Activated naive CD4-positive, alpha-beta T cell treated with anti-CD3 and anti-CD28 coated beads, Interleukin-2, amount 10 ng/mL, durations not matched to agents 7 days and 5 days (primary cell): ENCODE results near the gene ATXN10.
"Not testable (repeated sequence)": the region's sequence is repeated elsewhere in the genome, so short reads cannot be mapped to it uniquely, and the experiment has no call there.

ENCODE experiments used
- CTCF ChIA-PET: fragments of 350-600 bp; sonication (Branson Sonifier 250); formaldehyde crosslinking; loops from one replicate; lab custom pipeline; 2021; ENCODE audit warnings: antibody characterized with exemption; lab: Charles Lee
- DNase-seq: peaks from one replicate; pipeline ENCODE4 v3.0.0-alpha.2; 2020
- H3K27ac Mint-ChIP-seq: one replicate; pipeline ENCODE4 v1.8.0; 2021; ENCODE audit warnings: mild to moderate bottlenecking, moderate library complexity, mixed read lengths
- H3K27me3 Mint-ChIP-seq: one replicate; pipeline ENCODE4 v1.8.0; 2021; ENCODE audit warnings: mild to moderate bottlenecking, mixed read lengths
- H3K36me3 Mint-ChIP-seq: one replicate; pipeline ENCODE4 v1.8.0; 2021; ENCODE audit warnings: mixed read lengths
- H3K4me1 Mint-ChIP-seq: one replicate; pipeline ENCODE4 v1.8.0; 2021; ENCODE audit warnings: mixed read lengths
- H3K4me3 Mint-ChIP-seq: one replicate; pipeline ENCODE4 v1.8.0; 2021; ENCODE audit warnings: mild to moderate bottlenecking, moderate library complexity, mixed read lengths
- H3K9me3 Mint-ChIP-seq: one replicate; pipeline ENCODE4 v1.8.0; 2021; ENCODE audit warnings: mixed read lengths

ATXN10 gene, protein sequence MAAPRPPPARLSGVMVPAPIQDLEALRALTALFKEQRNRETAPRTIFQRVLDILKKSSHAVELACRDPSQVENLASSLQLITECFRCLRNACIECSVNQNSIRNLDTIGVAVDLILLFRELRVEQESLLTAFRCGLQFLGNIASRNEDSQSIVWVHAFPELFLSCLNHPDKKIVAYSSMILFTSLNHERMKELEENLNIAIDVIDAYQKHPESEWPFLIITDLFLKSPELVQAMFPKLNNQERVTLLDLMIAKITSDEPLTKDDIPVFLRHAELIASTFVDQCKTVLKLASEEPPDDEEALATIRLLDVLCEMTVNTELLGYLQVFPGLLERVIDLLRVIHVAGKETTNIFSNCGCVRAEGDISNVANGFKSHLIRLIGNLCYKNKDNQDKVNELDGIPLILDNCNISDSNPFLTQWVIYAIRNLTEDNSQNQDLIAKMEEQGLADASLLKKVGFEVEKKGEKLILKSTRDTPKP

DNA sequence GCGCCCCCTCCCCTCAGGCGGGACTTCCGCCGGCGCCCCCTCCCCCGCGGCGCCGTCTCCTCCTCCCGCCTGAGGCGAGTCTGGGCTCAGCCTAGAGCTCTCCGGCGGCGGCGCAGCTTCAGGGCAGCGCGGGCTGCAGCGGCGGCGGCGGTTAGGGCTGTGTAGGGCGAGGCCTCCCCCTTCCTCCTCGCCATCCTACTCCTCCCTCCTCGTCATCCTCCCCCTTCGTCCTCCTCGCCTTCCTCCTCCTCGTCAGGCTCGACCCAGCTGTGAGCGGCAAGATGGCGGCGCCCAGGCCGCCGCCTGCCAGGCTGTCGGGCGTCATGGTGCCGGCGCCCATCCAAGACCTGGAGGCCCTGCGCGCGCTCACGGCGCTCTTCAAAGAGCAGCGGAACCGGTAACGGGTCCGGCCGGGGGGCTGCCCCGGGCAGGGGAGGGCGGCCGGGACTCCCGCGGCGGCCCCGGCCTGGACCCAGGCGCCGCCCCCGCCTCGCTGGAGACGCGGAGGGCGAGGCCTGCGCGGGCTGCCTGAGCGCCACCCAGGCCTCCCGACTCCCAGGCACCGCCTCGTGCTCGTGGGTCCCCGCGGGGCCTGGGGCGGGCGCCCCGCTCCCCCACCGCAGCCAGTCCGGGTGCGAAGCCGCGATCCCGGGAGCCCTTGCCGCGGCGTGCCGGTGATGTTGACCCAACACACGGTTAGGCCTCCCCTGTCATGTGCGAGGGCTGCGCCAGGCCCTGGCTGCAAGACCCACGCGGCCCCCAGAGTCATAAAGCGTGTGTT, at the start of gene ATXN10:
Gene ATXN10, plus strand, starts transcription at position 52 of the 781 bp plus-strand sequence. Its CDS starts 230 bp downstream, at position 282.
- DNase-seq: peak; percentile 82
- Mint-ChIP-seq H3K27ac (peak within 1 kb of the TSS; percentile 84), H3K9me3 (no peaks in the 10 kb centered on the region), H3K36me3 (peaks cover 5% of the 10 kb centered on the region), H3K4me1 (peaks cover 22% of the 10 kb centered on the region), H3K4me3 (peak within 1 kb of the TSS; percentile 90), H3K27me3 (peaks cover 11% of the 10 kb centered on the region)
- CTCF ChIA-PET: interaction anchor here (1.1 kb wide), 1 partner anchor 27 kb away, joined by 4 read pairs; no protein-coding TSS in a partner anchor

DNA sequence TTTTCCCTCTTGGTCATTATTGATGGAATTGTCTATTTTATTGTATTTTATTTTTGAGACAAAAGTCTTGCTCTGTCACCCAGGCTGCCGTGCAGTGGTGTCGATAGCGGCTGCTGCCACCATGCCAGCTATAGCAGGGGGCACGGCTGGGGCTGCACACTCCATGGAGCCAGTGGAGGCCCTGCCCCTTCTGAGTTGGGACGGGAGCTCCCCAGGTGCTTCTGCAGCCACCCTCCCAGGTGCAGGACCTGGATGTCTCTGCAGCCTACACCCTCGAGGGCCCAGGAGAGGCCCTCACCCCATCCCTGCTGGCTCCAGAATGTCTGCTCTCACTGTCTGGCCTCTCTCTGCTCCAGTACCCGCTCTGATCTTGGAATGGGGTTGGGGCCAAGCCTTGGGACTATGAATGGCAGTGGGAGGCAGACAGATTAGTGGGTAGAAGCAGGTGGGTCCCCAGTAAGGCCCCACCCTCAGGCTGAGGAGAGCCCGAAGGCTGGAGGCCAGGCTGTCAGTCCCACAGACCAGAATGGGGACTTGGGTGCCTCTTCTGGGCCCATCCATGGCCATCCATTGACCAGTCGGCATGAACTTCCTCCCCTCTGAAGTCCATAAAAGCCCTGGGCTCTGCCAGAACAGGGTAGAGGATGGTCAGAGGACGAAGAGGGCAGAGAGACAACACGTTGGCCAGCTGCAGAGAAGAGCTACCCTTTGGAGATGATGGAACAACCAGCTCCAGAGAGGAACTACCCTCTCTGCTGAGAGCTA, 49.6 kb upstream of the ATXN10 start:
- CTCF ChIA-PET: no interaction called here
- DNase-seq: no peak
- peaks cover 2% of the 10 kb centered on the region for H3K9me3 Mint-ChIP-seq
- H3K36me3 Mint-ChIP-seq: no peaks in the 10 kb centered on the region
- peaks cover 4% of the 10 kb centered on the region for H3K4me1 Mint-ChIP-seq
- no peak overlapping the region for H3K4me3 Mint-ChIP-seq
- H3K27ac Mint-ChIP-seq: no peak overlapping the region
- peaks cover 13% of the 10 kb centered on the region for H3K27me3 Mint-ChIP-seq

DNA sequence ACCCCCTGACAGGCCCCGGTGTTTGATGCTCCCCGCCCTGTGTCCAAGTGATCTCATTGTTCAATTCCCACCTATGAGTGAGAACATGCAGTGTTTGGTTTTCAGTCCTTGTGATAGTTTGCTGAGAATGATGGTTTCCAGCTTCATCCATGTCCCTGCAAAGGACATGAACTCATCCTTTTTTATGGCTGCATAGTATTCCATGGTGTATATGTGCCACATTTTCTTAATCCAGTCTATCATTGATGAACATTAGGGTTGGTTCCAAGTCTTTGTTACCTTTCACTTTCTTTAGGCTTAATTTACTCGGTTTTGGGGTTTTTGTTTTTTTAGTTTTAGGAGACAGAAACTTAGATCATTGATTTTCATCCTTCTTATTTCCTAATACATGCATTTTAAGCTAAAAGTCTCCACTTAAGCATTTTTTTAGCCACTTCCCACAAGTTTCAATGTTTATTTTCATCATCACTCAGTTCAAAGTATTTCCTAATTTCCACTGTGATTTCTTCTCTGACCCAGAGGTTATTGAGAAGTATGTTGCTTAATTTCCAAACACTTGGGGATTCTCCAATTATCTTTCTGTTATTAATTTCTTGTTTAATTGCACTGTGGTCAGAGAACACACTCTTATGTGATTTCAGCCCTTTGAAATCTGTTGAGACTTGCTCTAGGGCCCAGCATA, 48.0 kb upstream of the ATXN10 start:
- H3K9me3 Mint-ChIP-seq, H3K27ac Mint-ChIP-seq, DNase-seq, H3K4me3 Mint-ChIP-seq, H3K4me1 Mint-ChIP-seq, CTCF ChIA-PET, H3K36me3 Mint-ChIP-seq: not testable (repeated sequence)
- peaks cover 15% of the 10 kb centered on the region for H3K27me3 Mint-ChIP-seq

DNA sequence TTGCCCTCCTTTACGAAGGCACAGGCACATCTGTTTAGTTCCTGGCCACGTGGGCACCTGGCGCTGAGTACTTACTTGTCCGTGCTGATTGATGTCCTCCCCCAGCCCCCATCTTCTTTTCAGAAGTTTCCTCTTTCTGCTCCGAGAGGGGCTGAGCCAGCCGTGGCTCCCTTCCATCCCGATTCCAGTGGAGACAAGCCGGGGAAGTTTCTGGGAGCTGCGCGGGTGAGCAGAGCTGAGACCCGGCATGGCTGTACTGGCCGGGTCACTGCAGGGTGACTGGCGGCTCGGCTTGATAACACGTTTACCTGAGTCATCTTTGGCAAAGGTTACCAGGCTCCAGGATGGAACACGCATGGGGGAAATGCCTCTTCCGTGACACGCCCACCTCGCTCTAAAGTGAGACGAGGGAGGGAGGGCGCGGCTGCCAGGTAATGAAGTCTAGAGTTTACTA, 45.4 kb upstream of the ATXN10 start:
- Mint-ChIP-seq H3K27ac (no peak overlapping the region), H3K27me3 (peaks cover 33% of the 10 kb centered on the region), H3K36me3 (no peaks in the 10 kb centered on the region), H3K4me1 (no peaks in the 10 kb centered on the region), H3K9me3 (no peaks in the 10 kb centered on the region), H3K4me3 (no peak overlapping the region)
- no peak for DNase-seq
- CTCF ChIA-PET: no interaction called here

DNA sequence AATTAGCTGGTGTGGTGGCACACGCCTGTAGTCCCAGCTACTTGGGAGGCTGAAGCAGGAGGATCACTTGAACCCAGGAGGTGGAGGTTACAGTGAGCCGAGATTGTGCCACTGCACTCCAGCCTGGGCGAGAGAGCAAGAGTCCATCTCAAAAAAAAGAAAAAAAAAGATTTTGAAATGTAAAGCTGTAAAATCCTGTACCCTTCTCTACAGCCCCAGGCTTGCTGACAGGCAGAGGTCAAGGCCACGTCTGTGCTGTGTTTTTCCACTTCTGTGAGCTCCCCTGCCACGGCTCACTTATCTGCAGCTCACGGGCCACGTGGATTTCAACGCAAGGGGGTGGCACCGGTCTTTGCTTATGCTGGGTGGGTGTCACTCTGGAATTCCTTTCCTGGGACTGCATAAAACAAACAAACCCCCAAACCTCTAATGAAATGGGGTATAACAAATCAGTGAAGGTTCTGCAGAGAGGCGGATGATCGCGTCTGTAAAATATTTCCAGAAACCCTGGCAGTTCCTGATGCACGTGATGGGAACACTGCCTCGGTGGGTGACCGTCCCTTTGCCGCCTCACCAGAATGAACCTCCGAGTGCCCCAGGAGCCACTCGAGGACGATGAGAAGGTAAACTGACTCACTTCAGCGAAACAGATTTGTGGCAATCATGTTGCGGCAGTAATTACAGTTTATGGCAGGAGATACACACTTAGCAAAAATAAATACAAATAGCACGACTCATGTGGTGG, 44.0 kb upstream of the ATXN10 start:
- H3K36me3 Mint-ChIP-seq: no peaks in the 10 kb centered on the region
- H3K4me1 Mint-ChIP-seq: no peaks in the 10 kb centered on the region
- no peak overlapping the region for H3K4me3 Mint-ChIP-seq
- H3K27ac Mint-ChIP-seq: no peak overlapping the region
- DNase-seq: no peak
- no peaks in the 10 kb centered on the region for H3K9me3 Mint-ChIP-seq
- CTCF ChIA-PET: interaction anchor here (1.6 to 1.7 kb wide), 2 partner anchors 10 to 49 kb away, joined by 4 to 5 read pairs; no protein-coding TSS in a partner anchor
- H3K27me3 Mint-ChIP-seq: peaks cover 47% of the 10 kb centered on the region

DNA sequence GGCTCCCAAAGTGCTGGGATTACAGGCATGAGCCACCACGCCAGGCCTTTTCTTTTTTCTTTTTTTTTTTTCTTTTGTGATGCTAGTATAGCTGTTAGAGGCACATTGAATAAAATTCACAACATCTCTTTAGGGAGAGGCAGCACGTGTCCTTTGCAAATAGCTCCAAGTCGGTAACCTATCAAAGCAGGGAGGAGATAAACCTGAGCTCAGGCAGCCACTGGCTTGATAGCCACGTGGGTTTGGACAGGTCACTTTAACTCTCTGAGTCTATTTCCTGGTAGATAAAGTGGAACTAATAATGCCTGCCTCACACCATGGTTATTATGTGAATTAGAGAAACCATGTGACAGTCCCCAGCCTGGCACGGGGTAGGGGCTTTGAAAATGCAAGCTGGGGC, 43.1 kb upstream of the ATXN10 start:
- CTCF ChIA-PET: interaction anchor here (1.6 to 1.7 kb wide), 2 partner anchors 9 to 50 kb away, joined by 4 to 5 read pairs; no protein-coding TSS in a partner anchor
- no peaks in the 10 kb centered on the region for H3K36me3 Mint-ChIP-seq
- no peak overlapping the region for H3K27ac Mint-ChIP-seq
- H3K27me3 Mint-ChIP-seq: peaks cover 56% of the 10 kb centered on the region
- no peaks in the 10 kb centered on the region for H3K4me1 Mint-ChIP-seq
- DNase-seq: no peak
- no peak overlapping the region for H3K4me3 Mint-ChIP-seq
- no peaks in the 10 kb centered on the region for H3K9me3 Mint-ChIP-seq

DNA sequence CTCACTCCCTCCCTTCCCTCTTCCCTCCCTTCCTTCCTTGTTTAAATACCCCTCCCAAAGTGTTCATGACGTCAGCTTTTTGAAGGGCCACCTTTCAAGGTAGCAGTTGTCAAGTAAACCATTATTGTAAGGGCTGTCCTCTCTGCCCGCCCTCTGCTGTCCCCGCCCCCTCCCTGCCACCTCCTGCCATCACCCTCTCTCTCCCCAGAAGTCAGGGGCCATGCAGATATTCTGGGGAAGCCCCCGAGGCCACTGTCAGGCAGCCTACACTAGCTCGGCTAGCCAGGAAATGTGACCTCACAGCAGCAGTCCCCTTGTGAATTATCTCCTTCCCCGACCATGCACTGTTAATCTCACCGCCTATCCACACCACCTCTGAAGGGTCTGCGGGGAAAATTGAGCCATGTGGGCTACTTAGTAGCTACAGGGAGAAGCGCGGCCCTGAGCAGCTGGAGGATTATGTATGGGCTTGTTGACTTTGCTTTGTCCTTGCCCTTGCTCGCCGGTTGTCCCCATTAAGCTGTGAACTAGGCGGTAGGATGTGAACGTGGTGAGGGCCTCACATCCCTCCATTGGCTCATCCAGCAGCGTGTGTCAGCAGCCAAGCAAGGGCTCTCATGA, 42.1 kb upstream of the ATXN10 start:
- no peak for DNase-seq
- Mint-ChIP-seq H3K36me3 (no peaks in the 10 kb centered on the region), H3K4me3 (no peak overlapping the region), H3K4me1 (no peaks in the 10 kb centered on the region), H3K27me3 (peaks cover 62% of the 10 kb centered on the region), H3K27ac (no peak overlapping the region), H3K9me3 (no peaks in the 10 kb centered on the region)
- CTCF ChIA-PET: interaction anchor here (1.6 to 1.7 kb wide), 2 partner anchors 8 to 51 kb away, joined by 4 to 5 read pairs; no protein-coding TSS in a partner anchor

DNA sequence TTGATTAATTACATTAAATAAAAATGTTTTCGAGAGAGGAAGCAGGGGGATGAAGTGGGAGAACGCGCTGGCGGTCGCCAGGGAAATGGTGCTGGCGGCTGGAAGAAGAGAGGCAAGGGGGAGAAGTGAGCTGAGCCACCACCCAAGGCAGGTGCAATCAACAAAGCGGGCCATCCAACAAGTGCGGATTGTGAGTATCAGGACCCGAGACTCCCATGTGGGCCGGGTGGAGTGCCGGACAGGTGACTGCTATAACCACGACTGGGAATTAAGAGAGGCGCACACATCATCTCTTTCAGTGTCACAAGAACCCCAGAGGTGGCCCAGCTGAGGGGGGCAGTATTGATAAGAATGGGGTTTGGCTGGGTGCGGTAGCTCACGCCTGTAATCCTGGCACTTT, 41.2 kb upstream of the ATXN10 start:
- H3K27ac Mint-ChIP-seq: no peak overlapping the region
- no peaks in the 10 kb centered on the region for H3K36me3 Mint-ChIP-seq
- H3K27me3 Mint-ChIP-seq: peaks cover 63% of the 10 kb centered on the region
- DNase-seq: no peak
- CTCF ChIA-PET: no interaction called here
- no peak overlapping the region for H3K4me3 Mint-ChIP-seq
- no peaks in the 10 kb centered on the region for H3K4me1 Mint-ChIP-seq
- no peaks in the 10 kb centered on the region for H3K9me3 Mint-ChIP-seq

DNA sequence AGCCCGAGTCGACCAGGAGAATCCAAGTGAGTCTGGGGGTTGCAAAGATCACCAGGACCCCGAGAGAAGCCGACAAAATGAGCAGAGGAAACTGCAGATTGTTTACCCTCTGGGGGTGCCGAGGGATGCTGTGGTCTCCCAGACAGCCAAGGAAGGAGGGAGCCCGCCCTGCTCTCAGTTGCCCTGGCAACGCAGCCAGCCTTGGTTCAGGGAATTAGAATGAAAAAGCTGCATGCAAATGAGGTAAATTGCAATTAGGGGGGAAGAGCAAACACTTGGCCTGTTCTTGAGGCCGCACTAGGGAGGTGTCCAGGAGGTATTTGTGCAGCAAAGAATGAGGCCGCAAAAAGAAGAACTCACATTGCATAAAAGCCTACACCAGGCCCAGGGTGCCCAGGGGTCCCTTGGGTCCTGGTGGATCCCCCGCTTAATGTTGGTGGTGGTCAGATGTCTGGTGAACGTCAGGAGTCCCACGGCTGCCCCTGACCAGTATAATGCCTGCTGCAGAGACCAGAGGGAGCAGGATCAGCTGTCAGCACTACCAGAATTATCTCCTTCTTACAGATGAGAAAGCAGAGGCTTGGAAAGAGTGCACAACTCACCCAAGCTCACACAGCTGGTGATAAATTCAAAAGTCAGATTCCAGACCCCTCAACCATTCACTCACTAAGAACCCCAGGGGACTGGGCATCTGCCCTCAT, 40.3 kb upstream of the ATXN10 start:
- CTCF ChIA-PET: no interaction called here
- Mint-ChIP-seq H3K4me1 (no peaks in the 10 kb centered on the region), H3K9me3 (no peaks in the 10 kb centered on the region), H3K4me3 (no peak overlapping the region), H3K27me3 (peaks cover 72% of the 10 kb centered on the region), H3K27ac (no peak overlapping the region), H3K36me3 (no peaks in the 10 kb centered on the region)
- DNase-seq: no peak

DNA sequence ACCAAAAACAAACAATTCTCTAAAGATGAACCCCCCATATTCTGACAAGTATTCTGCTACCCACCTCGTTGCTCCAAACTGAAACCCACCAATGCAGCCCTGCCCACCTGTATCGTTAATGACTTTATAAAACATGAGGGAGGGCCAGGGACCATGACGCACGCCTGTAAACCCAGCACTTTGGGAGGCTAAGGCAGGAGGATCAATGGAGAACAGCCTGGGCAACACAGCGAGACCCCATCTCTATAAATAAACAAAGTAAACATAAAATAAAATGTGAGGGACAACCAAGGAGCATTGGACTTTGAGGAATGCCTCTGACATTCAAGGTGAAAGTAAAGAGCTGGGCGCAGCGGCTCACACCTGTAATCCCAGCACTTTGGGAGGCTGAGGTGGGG, 39.8 kb upstream of the ATXN10 start:
- no peak overlapping the region for H3K27ac Mint-ChIP-seq
- no peaks in the 10 kb centered on the region for H3K9me3 Mint-ChIP-seq
- no peaks in the 10 kb centered on the region for H3K4me1 Mint-ChIP-seq
- no peak for DNase-seq
- H3K27me3 Mint-ChIP-seq: peaks cover 76% of the 10 kb centered on the region
- CTCF ChIA-PET: no interaction called here
- H3K4me3 Mint-ChIP-seq: no peak overlapping the region
- H3K36me3 Mint-ChIP-seq: no peaks in the 10 kb centered on the region

DNA sequence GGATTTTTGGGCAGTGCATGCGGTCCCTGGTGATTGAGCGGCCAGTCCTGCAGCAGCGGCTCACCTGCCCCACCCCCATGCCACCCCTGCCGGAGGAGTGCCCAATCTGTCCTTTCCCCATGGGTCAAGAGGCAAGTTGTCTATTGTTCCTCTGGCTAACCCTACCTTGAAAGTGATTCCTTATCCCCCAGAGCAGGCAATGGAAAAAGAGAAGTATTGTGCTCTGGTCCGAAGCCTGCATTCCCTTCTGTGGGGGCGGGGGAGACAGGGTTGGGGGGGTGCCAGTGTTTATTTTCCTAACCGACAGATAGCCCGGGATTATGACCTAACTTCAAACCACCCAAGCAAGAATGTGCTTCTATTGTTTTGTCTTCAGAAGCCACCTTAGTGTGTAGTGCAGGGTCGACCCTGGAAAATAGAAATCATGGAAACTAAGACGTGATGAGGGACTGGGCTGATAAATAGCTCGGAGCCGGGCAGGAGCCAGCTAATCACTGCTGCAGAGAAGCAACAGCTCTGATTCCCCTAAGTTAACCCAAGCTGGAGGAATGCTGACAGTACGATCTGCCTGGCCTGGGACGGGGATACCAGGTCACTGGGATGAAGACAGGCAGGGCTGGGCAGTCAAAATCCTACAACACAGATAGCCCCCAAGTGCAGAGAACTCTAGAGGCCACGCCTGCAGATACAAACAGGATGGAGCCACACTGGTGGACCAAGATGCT, 38.7 kb upstream of the ATXN10 start:
- no peak for DNase-seq
- Mint-ChIP-seq H3K27ac (no peak overlapping the region), H3K9me3 (no peaks in the 10 kb centered on the region), H3K36me3 (no peaks in the 10 kb centered on the region), H3K4me1 (no peaks in the 10 kb centered on the region), H3K4me3 (no peak overlapping the region), H3K27me3 (peaks cover 76% of the 10 kb centered on the region)
- CTCF ChIA-PET: interaction anchor here (0.6 kb wide), 1 partner anchor 841 kb away, joined by 3 read pairs; no protein-coding TSS in a partner anchor

DNA sequence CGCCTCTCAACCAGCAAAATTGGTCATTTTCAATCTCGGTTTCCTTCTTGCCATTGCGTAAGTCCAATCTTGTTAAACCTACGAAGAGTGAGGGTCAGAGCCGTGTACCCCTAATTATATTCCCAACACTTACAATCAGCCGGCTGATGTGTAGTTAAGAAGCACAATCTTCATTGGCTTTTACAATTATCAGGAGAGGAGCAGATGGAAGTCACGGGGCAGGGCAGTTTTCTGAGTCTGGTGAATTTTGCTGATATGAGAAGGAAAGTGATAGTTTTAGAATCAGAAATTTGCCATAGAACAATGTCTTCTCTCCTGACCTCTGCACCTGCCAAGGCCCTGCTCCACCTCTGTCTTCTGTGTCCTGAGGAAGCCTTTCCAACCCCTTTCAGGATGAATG, 35.0 kb upstream of the ATXN10 start:
- DNase-seq: no peak
- Mint-ChIP-seq H3K4me1 (peaks cover 20% of the 10 kb centered on the region), H3K27ac (no peak overlapping the region), H3K9me3 (no peaks in the 10 kb centered on the region), H3K36me3 (no peaks in the 10 kb centered on the region), H3K4me3 (no peak overlapping the region), H3K27me3 (peaks cover 91% of the 10 kb centered on the region)
- CTCF ChIA-PET: no interaction called here
